ENCODE measurements around the gene MBOAT7.

Gene MBOAT7

GRCh38 chr19:54165222-54165621 is 24.2 kb downstream of the MBOAT7 start:
- DNase-seq (ENCODE audit: low read depth in 2 of 3, low spot score in 1 of 3): no peak

- DNase-seq (ENCODE audit: low read depth in 2 of 3, low spot score in 1 of 3): peak; percentile 45 to 70 (median 56)
Measured at GRCh38 chr19:54164369-54165068, 24.9 kb downstream of the MBOAT7 start.

GRCh38 chr19:54162884-54163283 is 26.5 kb downstream of the MBOAT7 start:
- DNase-seq (ENCODE audit: low read depth in 2 of 3, low spot score in 1 of 3): no peak

- DNase-seq (ENCODE audit: low read depth in 2 of 3, low spot score in 1 of 3): peak; percentile 66 to 78 (median 76)
Measured at GRCh38 chr19:54162241-54162805, 27.1 kb downstream of the MBOAT7 start.

GRCh38 chr19:54160854-54161253 is 28.5 kb downstream of the MBOAT7 start:
- no peak for DNase-seq (ENCODE audit: low read depth in 2 of 3, low spot score in 1 of 3)

- no peak for DNase-seq (ENCODE audit: low read depth in 2 of 3, low spot score in 1 of 3)
Measured at GRCh38 chr19:54160182-54160811, 29.1 kb downstream of the MBOAT7 start.

- DNase-seq (ENCODE audit: low read depth in 2 of 3, low spot score in 1 of 3): peak; percentile 95 to 99 (median 97)
Measured at GRCh38 chr19:54159352-54160181, 29.8 kb downstream of the MBOAT7 start, which contains the start of gene LENG1. Gene LENG1, minus strand, starts transcription at chr19:54159721. Its CDS starts 26 bp downstream, at chr19:54159695.

- no peak for DNase-seq (ENCODE audit: low read depth in 2 of 3, low spot score in 1 of 3)
Measured at GRCh38 chr19:54158812-54159351, 30.5 kb downstream of the MBOAT7 start.

GRCh38 chr19:54156953-54157352 is 32.4 kb downstream of the MBOAT7 start:
- DNase-seq (ENCODE audit: low read depth in 2 of 3, low spot score in 1 of 3): no peak

GRCh38 chr19:54156490-54156889 is 32.9 kb downstream of the MBOAT7 start:
- DNase-seq (ENCODE audit: low read depth in 2 of 3, low spot score in 1 of 3): no peak

GRCh38 chr19:54155694-54156093 is 33.7 kb downstream of the MBOAT7 start:
- DNase-seq (ENCODE audit: low read depth in 2 of 3, low spot score in 1 of 3): no peak

- no peak for DNase-seq (ENCODE audit: low read depth in 2 of 3, low spot score in 1 of 3)
Measured at GRCh38 chr19:54154603-54155345, 34.6 kb downstream of the MBOAT7 start.

GRCh38 chr19:54153731-54154326 is 35.6 kb downstream of the MBOAT7 start:
- DNase-seq (ENCODE audit: low read depth in 2 of 3, low spot score in 1 of 3): no peak

GRCh38 chr19:54152878-54153524 is 36.4 kb downstream of the MBOAT7 start:
- DNase-seq (ENCODE audit: low read depth in 2 of 3, low spot score in 1 of 3): no peak

GRCh38 chr19:54152267-54152666 is 37.1 kb downstream of the MBOAT7 start:
- DNase-seq (ENCODE audit: low read depth in 2 of 3, low spot score in 1 of 3): no peak

GRCh38 chr19:54151362-54152035 is 37.9 kb downstream of the MBOAT7 start:
- DNase-seq (ENCODE audit: low read depth in 2 of 3, low spot score in 1 of 3): no peak

- DNase-seq (ENCODE audit: low read depth in 2 of 3, low spot score in 1 of 3): no peak
Measured at GRCh38 chr19:54149021-54149812, 40.2 kb downstream of the MBOAT7 start.

- no peak for DNase-seq (ENCODE audit: low read depth in 2 of 3, low spot score in 1 of 3)
Measured at GRCh38 chr19:54148158-54148557, 41.2 kb downstream of the MBOAT7 start.
